MCF 10A (cell line): ENCODE data around the gene AGAP1. TPM values are rescaled to one million over a fixed set of nuclear protein-coding genes. Genes with fewer than 3 reads are reported as not detected.

Experiments used
- BruUV-seq: library from RNA; stranded (reverse); fragments of 400-500 nt; replicated peaks from 2 replicates; lab custom pipeline; 2021; lab: Mats Ljungman, UMichigan
- CTCF ChIA-PET: fragments of 300-600 bp; sonication (Branson Sonifier 250); formaldehyde crosslinking; extraction: SDS; loops from one replicate; lab custom pipeline; 2021; ENCODE audit warnings: antibody characterized with exemption, inconsistent platforms; lab: Yijun Ruan, JAX
- POLR2A ChIA-PET: fragments of 300-600, 350-650 bp; sonication (Branson Sonifier 250); formaldehyde crosslinking; extraction: SDS; loops from one replicate; lab custom pipeline; 2020; ENCODE audit warnings: antibody characterized with exemption, inconsistent platforms; lab: Yijun Ruan, JAX
- DNase-seq: peaks from one replicate; pipeline ENCODE4 v3.0.0-alpha.2; 2018; ENCODE audit not compliant: unreplicated experiment
- H3K27ac Mint-ChIP-seq: one replicate; pipeline ENCODE4 v1.8.0; 2022; ENCODE audit warnings: mild to moderate bottlenecking, low read depth, mixed read lengths; ENCODE audit not compliant: unreplicated experiment
- H3K27me3 Mint-ChIP-seq: one replicate; pipeline ENCODE4 v1.8.0; 2022; ENCODE audit warnings: mixed read lengths; ENCODE audit not compliant: insufficient read depth, unreplicated experiment
- H3K36me3 Mint-ChIP-seq: one replicate; pipeline ENCODE4 v1.8.0; 2022; ENCODE audit warnings: mild to moderate bottlenecking, moderate library complexity, mixed read lengths; ENCODE audit not compliant: insufficient read depth, unreplicated experiment
- H3K4me1 Mint-ChIP-seq: one replicate; pipeline ENCODE4 v1.8.0; 2022; ENCODE audit warnings: mixed read lengths; ENCODE audit not compliant: insufficient read depth, unreplicated experiment
- H3K4me3 Mint-ChIP-seq: one replicate; pipeline ENCODE4 v1.8.0; 2022; ENCODE audit warnings: mild to moderate bottlenecking, moderate library complexity, mixed read lengths; ENCODE audit not compliant: unreplicated experiment
- H3K9me3 Mint-ChIP-seq: one replicate; pipeline ENCODE4 v1.8.0; 2022; ENCODE audit warnings: mixed read lengths; ENCODE audit not compliant: unreplicated experiment
- intact Hi-C: fragments of 100-400 bp; cut with micrococcal nuclease; formaldehyde crosslinking; loops from 2 replicates; pipeline ENCODE4 v1.14.1; 2022
- total RNA-seq: library from RNA; stranded (reverse); gene quantifications from 2 replicates; pipeline ENCODE4 v1.2.3, GENCODE V29; 2022
- TF ChIP-seq, protein P1 (sequence below): fragments of 200-600 bp; IDR thresholded peaks from one replicate; pipeline ENCODE4 v1.8.0; 2022; ENCODE audit warnings: antibody characterized with exemption, mild to moderate bottlenecking; ENCODE audit not compliant: unreplicated experiment

The AGAP1 gene
- total RNA-seq, 1 experiment from 2014 or later, result 41.3 TPM

DNA sequence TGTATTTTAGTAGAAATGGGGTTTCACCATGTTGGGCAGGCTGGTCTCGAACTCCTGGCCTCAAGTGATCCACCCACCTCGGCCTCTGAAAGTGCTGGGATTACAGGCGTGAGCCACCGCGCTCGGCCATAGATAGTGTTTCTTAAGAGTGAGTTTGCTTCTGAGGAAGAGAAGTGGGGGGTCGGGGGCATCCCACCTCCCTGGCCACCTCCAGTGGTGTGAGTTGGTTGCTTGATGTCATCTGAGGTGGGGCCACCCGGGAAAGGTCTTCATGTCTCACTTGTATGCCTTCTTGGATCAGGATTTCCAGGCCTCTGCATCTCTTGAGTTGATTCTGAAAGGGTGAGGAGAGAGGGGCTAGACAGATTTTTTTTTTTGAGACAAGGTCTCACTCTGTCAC lies 57.1 kb downstream of the AGAP1 start:
- H3K27me3 Mint-ChIP-seq, result no peaks in the 10 kb centered on the region
- TF ChIP-seq, protein P1, sequence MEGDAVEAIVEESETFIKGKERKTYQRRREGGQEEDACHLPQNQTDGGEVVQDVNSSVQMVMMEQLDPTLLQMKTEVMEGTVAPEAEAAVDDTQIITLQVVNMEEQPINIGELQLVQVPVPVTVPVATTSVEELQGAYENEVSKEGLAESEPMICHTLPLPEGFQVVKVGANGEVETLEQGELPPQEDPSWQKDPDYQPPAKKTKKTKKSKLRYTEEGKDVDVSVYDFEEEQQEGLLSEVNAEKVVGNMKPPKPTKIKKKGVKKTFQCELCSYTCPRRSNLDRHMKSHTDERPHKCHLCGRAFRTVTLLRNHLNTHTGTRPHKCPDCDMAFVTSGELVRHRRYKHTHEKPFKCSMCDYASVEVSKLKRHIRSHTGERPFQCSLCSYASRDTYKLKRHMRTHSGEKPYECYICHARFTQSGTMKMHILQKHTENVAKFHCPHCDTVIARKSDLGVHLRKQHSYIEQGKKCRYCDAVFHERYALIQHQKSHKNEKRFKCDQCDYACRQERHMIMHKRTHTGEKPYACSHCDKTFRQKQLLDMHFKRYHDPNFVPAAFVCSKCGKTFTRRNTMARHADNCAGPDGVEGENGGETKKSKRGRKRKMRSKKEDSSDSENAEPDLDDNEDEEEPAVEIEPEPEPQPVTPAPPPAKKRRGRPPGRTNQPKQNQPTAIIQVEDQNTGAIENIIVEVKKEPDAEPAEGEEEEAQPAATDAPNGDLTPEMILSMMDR, result no peak
- H3K27ac Mint-ChIP-seq, result no peak overlapping the region
- peaks cover 6% of the 10 kb centered on the region for H3K4me1 Mint-ChIP-seq
- no peak overlapping the region for H3K4me3 Mint-ChIP-seq
- POLR2A ChIA-PET, result interaction anchor here (0.7 to 0.9 kb wide), 2 partner anchors 15 to 153 kb away, joined by 3 to 4 read pairs; no protein-coding TSS in a partner anchor
- intact Hi-C loops, result loop anchor here (5.0 kb wide), 1 partner anchor 54 kb away; no protein-coding TSS in a partner anchor
- BruUV-seq, result no TSS peak
- H3K36me3 Mint-ChIP-seq, result no peaks in the 10 kb centered on the region
- no peaks in the 10 kb centered on the region for H3K9me3 Mint-ChIP-seq
- no peak for DNase-seq
- CTCF ChIA-PET, result interaction anchor here (0.6 to 1.0 kb wide), 2 partner anchors 417 to 1431 kb away, joined by 3 to 4 read pairs; no protein-coding TSS in a partner anchor

DNA sequence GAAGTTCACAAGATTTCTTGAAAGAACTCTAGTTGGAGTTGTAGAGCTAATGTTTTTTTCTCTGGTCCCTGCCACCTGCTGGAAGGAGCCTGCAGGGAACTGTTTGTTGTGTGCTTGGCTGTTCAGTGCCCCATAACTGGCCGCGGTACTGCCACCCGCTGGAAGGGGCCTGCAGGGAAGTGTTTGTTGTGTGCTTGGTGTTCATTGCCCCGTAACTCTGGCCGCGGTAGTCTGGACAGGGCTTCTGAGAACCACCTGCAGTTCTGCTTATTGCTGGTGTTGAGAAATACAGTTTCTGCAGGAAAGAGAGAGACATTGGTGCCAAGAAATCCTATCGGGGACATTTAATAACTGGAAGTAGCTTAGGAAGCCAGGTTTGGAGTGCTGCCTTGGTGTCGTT lies 58.1 kb downstream of the AGAP1 start:
- DNase-seq, result peak; percentile 70
- Mint-ChIP-seq H3K27me3 (no peaks in the 10 kb centered on the region), H3K4me3 (no peak overlapping the region), H3K36me3 (peaks cover 2% of the 10 kb centered on the region), H3K9me3 (no peaks in the 10 kb centered on the region), H3K4me1 (peaks cover 6% of the 10 kb centered on the region), H3K27ac (no peak overlapping the region)
- CTCF ChIA-PET, result interaction anchor here (0.7 to 1.9 kb wide), 7 partner anchors 17 to 418 kb away, joined by 3 to 9 read pairs (median 4); no protein-coding TSS in a partner anchor
- intact Hi-C loops, result loop anchor here (1.0 to 5.0 kb wide), 3 partner anchors 55 to 416 kb away; no protein-coding TSS in a partner anchor
- no TSS peak for BruUV-seq
- TF ChIP-seq, protein P1, result peak; percentile 57
- POLR2A ChIA-PET, result interaction anchor here (0.6 to 0.9 kb wide), 2 partner anchors 14 to 418 kb away, joined by 4 read pairs; no protein-coding TSS in a partner anchor

DNA sequence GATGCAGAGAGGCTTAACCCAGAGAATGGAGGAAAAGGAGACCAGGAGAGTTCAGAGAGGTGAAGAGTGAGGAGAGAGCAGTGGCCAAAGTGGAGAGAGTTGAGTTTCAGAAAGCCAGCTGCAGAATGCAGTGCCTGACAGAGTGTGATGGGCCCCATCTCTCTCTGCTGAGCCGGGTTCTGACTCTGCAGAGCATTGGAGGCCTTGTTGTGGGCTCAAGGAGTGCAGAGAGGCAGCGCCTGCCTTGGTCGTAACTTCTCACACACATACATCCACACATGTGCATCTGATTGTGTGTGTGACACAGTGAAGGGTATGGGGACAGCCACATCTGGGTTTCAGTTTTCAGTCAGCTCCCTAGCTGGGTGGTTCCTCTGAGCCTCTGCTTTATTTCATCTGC lies 58.8 kb downstream of the AGAP1 start:
- H3K4me1 Mint-ChIP-seq, result peaks cover 6% of the 10 kb centered on the region
- no TSS peak for BruUV-seq
- CTCF ChIA-PET, result interaction anchor here (0.6 to 1.9 kb wide), 2 partner anchors 194 to 987 kb away, joined by 3 to 9 read pairs; no protein-coding TSS in a partner anchor

DNA sequence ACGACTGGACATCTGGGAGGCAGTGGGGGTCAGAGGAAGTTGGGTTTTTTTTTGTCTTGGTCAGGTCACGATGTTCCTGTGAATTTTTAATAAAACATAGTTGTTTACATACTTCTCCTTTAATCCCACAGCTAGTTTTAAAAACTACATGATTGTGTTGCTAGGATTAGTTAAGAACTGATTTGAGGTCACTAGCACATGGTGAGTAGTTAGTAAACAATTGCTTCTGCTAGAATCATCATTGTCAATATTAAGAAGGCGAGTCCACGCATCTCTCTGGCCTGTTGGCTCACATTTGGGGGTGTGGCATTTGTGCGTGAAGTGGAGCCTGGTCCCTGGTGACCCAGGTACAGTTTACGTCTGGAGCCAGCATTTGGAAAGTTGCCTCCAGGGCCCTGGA lies 59.4 kb downstream of the AGAP1 start:
- no peak for DNase-seq
- H3K4me3 Mint-ChIP-seq, result no peak overlapping the region
- peaks cover 6% of the 10 kb centered on the region for H3K36me3 Mint-ChIP-seq
- intact Hi-C loops, result loop anchor here (2.0 to 5.0 kb wide), 2 partner anchors 56 to 194 kb away; no protein-coding TSS in a partner anchor
- TF ChIP-seq, protein P1, result no peak
- peaks cover 6% of the 10 kb centered on the region for H3K4me1 Mint-ChIP-seq
- BruUV-seq, result no TSS peak
- ChIA-PET POLR2A (no interaction called here), CTCF (interaction anchor here (0.6 kb wide), 1 partner anchor 988 kb away, joined by 3 read pairs; no protein-coding TSS in a partner anchor)
- H3K9me3 Mint-ChIP-seq, result no peaks in the 10 kb centered on the region
- no peak overlapping the region for H3K27ac Mint-ChIP-seq
- H3K27me3 Mint-ChIP-seq, result no peaks in the 10 kb centered on the region

More for the DNA sequence above, 58.8 kb downstream of the AGAP1 start:
- POLR2A ChIA-PET, result interaction anchor here (0.7 kb wide), 1 partner anchor 31 kb away, joined by 3 read pairs; no protein-coding TSS in a partner anchor
- DNase-seq, result no peak
- intact Hi-C loops, result loop anchor here (1.0 to 5.0 kb wide), 3 partner anchors 55 to 416 kb away; no protein-coding TSS in a partner anchor
- H3K4me3 Mint-ChIP-seq, result no peak overlapping the region
- no peaks in the 10 kb centered on the region for H3K27me3 Mint-ChIP-seq
- no peak overlapping the region for H3K27ac Mint-ChIP-seq
- H3K36me3 Mint-ChIP-seq, result peaks cover 6% of the 10 kb centered on the region
- H3K9me3 Mint-ChIP-seq, result no peaks in the 10 kb centered on the region
- TF ChIP-seq, protein P1, result no peak
